Endothelial cell of umbilical vein (primary cell): ENCODE results near the gene PLA2G2D.

Source experiments
- MYC ChIP-seq: IDR thresholded peaks from one replicate; pipeline ENCODE4 v1.6.1; 2011; ENCODE audit warnings: mild to moderate bottlenecking, low read depth, low read length
- POLR2A ChIP-seq: IDR thresholded peaks from 2 replicates; pipeline ENCODE4 v1.6.1; 2012; ENCODE audit warnings: low read depth, mild to moderate bottlenecking, control low read depth, low read length
- TF ChIP-seq, protein P1 (sequence below), 2 donors: IDR thresholded peaks; 1 replicate in 1 of 2; 2 replicates in 1 of 2; pipeline ENCODE4 v1.5.1; 2011; ENCODE audit warnings: low read length in 2 of 2, mild to moderate bottlenecking in 2 of 2, moderate library complexity in 2 of 2, control low read depth in 1 of 2, inconsistent platforms in 1 of 2, low read depth in 1 of 2; ENCODE audit not compliant: insufficient read depth in 1 of 2; ENCODE audit errors: extremely low read depth in 1 of 2

DNA sequence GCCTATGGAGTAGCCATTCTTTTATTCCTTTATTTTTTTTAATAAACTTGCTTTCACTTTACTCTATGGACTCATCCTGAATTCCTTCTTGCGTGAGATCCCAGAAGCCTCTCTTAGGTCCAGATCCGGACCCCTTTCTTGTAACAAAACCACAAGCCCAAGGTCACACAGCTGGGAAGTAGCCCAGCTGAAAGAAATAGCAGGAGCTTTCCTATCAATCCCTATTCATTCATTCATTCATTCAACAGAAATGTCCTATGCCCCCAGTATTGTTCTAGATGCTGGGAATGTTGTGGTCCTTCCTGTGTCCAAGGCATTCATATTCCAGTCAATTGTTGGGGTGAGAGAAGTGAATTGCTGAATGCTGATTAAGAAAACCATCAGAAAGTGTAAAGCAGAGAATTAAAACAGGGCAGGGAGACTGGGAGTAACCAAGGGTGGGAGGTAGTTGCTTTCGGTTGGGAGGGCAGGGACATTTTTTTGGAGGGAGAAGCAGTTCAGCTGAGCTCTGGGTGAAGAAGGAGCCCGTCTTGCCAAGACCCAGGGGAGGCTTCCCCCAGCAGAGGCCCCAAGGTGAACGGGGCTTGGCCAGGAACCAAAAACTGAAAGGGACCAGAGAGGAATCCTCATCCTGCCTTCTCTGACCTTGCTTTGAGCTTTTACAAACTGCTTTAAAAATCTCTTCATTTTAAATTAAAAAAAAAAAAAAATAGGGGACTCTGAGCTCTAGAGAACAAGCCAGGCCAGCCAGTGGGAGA is 10.8 kb downstream of the PLA2G2D start:
- TF ChIP-seq POLR2A: no peak
- TF ChIP-seq MYC: no peak
- TF ChIP-seq, protein P1, sequence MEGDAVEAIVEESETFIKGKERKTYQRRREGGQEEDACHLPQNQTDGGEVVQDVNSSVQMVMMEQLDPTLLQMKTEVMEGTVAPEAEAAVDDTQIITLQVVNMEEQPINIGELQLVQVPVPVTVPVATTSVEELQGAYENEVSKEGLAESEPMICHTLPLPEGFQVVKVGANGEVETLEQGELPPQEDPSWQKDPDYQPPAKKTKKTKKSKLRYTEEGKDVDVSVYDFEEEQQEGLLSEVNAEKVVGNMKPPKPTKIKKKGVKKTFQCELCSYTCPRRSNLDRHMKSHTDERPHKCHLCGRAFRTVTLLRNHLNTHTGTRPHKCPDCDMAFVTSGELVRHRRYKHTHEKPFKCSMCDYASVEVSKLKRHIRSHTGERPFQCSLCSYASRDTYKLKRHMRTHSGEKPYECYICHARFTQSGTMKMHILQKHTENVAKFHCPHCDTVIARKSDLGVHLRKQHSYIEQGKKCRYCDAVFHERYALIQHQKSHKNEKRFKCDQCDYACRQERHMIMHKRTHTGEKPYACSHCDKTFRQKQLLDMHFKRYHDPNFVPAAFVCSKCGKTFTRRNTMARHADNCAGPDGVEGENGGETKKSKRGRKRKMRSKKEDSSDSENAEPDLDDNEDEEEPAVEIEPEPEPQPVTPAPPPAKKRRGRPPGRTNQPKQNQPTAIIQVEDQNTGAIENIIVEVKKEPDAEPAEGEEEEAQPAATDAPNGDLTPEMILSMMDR (IDR thresholded peaks at IDR 0.05; ENCODE audit: extremely low read depth in 1 of 2, insufficient read depth in 1 of 2, low read depth in 1 of 2, low read length in 2 of 2): no peak
